Measurements from ENCODE around the gene DAPK1. TPM values are rescaled to one million over a fixed set of nuclear protein-coding genes. Genes with fewer than 3 reads are reported as not detected.

Gene DAPK1
- polyA plus RNA-seq, 1 of the 3 experiments (the other 2 are of a cell fraction), result 0.61 TPM

- Histone ChIP-seq H3K9ac (no peak overlapping the region), H4K20me1 (ENCODE audit: insufficient read depth) (no peaks in the 10 kb centered on the region), H2AFZ (ENCODE audit: low read depth) (no peak overlapping the region), H3K27me3 (ENCODE audit: insufficient read depth) (no peaks in the 10 kb centered on the region), H3F3A (replicated peaks; ENCODE audit: insufficient read depth) (no peaks in the 10 kb centered on the region), H3K4me3 (ENCODE audit: low read depth in 2 of 2, low read length in 1 of 2) (no peak overlapping the region), H3K4me1 (ENCODE audit: control insufficient read depth in 1 of 2, insufficient read depth in 2 of 2, low read depth in 1 of 2, low read length in 1 of 2) (peaks cover 0 to 6% of the 10 kb centered on the region in 2 experiments; a peak in 3 of 4 replicates), H3K79me2 (ENCODE audit: insufficient read depth) (no peaks in the 10 kb centered on the region), H3K9me3 (no peaks in the 10 kb centered on the region), H3K27ac (ENCODE audit: low read depth in 2 of 2, low read length in 1 of 2) (no peak overlapping the region), H3K36me3 (replicated peaks in 1 of 2; ENCODE audit: control insufficient read depth in 1 of 2, insufficient read depth in 2 of 2, low read length in 1 of 2) (no peaks in the 10 kb centered on the region), H3K4me2 (no peak overlapping the region), H3K9me2 (no peaks in the 10 kb centered on the region)
- CTCF ChIA-PET, result interaction anchor here (0.8 to 1.5 kb wide), 3 partner anchors 10 to 82 kb away, joined by 3 to 4 read pairs (median 4); no protein-coding TSS in a partner anchor
- POLR2A ChIA-PET, result no interaction called here
- TF ChIP-seq PBX3 (IDR thresholded peaks at IDR 0.05) (no peak), USF1 (IDR thresholded peaks at IDR 0.05; ENCODE audit: borderline replicate concordance, low read depth) (no peak), TEAD4 (IDR thresholded peaks at IDR 0.05; ENCODE audit: borderline replicate concordance, insufficient read depth) (no peak), POLR2AphosphoS5 (IDR thresholded peaks at IDR 0.05; ENCODE audit: low read depth, low read length) (no peak), JUND (IDR thresholded peaks at IDR 0.05) (no peak), USF2 (IDR thresholded peaks at IDR 0.05; ENCODE audit: borderline replicate concordance, low read depth, low read length) (no peak), NFIC (IDR thresholded peaks at IDR 0.05; ENCODE audit: borderline replicate concordance) (no peak), ZBTB33 (IDR thresholded peaks at IDR 0.05; ENCODE audit: borderline replicate concordance, low read depth) (no peak), ELF1 (IDR thresholded peaks at IDR 0.05) (no peak), FOXM1 (IDR thresholded peaks at IDR 0.05; ENCODE audit: low read depth) (no peak), RCOR1 (IDR thresholded peaks at IDR 0.05; ENCODE audit: low read length) (no peak), RAD21 (IDR thresholded peaks at IDR 0.05; ENCODE audit: low read length) (no peak), GATA2 (CRISPR knock-in tag; IDR thresholded peaks at IDR 0.05) (no peak), SIN3A (IDR thresholded peaks at IDR 0.05; ENCODE audit: borderline replicate concordance, low read depth, low read length) (no peak), NRF1 (IDR thresholded peaks at IDR 0.05; ENCODE audit: low read depth, low read length) (no peak), MAX (IDR thresholded peaks at IDR 0.05; ENCODE audit: low read depth) (no peak), IRF3 (IDR thresholded peaks at IDR 0.05; ENCODE audit: low read depth, low read length) (no peak), FOSL2 (IDR thresholded peaks at IDR 0.05; ENCODE audit: borderline replicate concordance, low read depth) (no peak)
- 44% methylated on average over 3 of the region's 3 CpGs for WGBS (ENCODE audit: low lambda C conversion rate)
- no peak for DNase-seq
These were observed 83.8 kb downstream of the DAPK1 start for GRCh38 chr9:87581513-87581912.

Data from SK-N-SH (cell line).